DOHH2 (cell line): Measurements from ENCODE around the gene SLC25A1.

Experiments used
- CTCF ChIP-seq: fragments of 200-600 bp; sonication (generic); IDR thresholded peaks from one replicate; pipeline ENCODE4 v1.5.1; 2014; ENCODE audit warnings: antibody characterized with exemption, mild to moderate bottlenecking, low read depth, low read length; ENCODE audit not compliant: poor library complexity, severe bottlenecking
- EZH2phosphoT487 ChIP-seq: fragments of 200-600 bp; sonication (generic); IDR thresholded peaks from 2 replicates; pipeline ENCODE4 v1.6.1; 2017; ENCODE audit warnings: borderline replicate concordance, mild to moderate bottlenecking, antibody characterized with exemption, low read length, moderate library complexity, mixed read lengths

GRCh38 chr22:19166421-19166820 is 12.1 kb downstream of the SLC25A1 start:
- TF ChIP-seq CTCF (no peak), EZH2phosphoT487 (no peak)
